NCI-H1092 treated with DMSO at 0.1 percent for 48 hours (cell line): Measurements from ENCODE around the gene PTPRN2.

Experiments used
- DNase-seq: peaks from one replicate; lab custom pipeline; 2025; lab: John Stamatoyannopoulos, UW

Gene PTPRN2

DNA sequence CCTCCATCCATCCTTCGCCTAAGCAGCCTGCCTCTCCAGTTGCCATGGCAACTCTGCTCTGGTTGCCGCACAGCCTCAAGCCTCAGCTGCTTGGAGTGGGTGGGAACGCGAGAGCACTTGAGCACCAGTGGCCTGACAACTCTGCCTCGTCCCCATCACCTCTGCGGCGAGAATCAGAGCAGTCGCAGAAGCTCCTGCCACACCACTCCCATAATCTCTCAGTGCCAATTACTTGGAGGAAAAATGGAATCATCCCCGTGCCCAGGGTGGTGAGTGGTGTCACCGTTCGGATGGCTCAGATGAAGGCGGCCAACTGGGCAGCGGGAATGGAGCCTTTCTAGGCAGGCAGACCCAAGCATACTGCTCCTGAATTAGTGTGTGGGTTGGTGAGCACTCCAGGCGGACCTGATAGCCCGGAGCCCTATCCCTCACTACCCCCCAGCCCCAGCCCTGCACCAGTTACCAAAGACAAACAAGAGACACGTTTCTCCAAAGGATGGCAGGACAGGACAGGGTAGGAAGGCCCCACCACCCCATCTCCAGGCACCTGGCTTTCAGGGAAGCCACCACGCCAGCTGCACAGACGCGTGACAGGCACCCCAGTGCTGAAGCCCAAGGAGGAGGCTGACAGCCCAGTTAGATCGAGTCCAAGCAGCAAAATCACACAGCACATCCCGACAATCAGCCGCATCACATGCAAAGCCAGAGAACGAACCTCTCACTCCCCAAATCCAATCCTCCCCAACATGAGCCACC is 335.4 kb downstream of the PTPRN2 start:
- no peak for DNase-seq

DNA sequence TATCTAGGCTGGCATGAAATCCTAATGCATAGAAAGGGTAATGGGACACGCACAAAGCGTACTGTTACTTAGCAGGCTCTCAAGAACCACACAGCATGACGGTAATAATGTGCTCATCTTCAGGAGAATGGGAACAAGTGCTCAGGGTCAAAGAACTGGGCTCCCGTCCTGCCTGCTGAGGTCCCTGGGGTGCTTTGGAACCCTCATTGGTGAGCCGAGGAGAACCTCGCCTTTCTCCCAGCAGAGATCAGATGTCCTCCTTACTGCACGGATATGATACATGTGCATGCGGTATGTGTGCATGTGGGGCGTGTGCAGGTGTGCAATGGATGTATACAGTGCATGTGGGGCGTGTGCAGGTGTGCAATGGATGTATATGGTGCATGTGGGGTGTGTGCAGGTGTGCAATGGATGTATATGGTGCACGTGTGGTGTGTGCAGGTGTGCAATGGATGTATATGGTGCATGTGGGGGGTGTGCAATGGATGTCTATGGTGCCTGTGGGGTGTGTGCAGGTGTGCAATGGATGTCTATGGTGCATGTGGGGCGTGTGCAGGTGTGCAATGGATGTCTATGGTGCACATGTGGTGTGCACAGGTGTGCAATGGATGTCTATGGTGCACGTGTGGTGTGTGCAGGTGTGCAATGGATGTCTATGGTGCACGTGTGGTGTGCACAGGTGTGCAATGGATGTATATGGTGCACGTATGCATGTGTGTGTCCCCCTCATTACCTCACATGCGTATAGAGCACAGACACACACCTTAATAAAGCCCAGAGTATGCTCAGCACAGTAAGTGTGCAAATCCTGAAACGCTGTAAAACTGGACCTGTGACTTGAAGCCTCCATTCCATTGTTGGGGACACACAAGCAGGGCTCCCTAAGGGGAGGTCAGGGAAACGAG is 336.3 kb downstream of the PTPRN2 start:
- DNase-seq, result no peak

DNA sequence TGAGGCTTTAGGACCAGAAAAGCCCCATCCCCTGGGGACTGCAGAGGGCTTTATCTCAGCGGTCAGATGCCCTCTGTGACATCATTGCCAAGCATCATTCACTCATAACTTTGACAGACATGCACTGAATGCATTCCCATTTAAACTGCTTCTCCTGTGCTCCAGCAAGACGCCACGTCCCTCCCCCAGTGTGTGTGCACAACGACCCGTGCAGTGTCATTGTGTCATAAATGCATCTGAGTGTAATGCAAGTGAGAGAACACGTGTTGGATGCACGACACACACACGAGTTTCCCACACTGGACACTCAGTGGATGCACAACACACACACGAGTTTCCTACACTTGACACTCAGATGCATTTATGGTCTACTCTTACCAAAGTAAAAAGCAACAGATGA is 337.9 kb downstream of the PTPRN2 start:
- DNase-seq, result no peak

DNA sequence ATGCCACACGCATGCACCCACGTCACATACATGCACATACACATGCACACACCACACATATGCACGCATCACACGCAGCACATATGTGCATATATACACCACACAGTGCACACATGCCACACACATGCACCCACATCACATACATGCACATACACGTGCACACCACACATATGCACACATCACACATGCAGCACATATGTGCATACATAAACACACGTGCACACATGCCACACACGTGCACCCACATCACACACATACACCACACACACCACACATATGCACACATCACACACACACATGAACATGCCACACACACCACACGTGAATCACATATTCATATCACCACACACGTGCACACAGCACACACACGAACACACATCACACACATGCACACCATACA is 338.8 kb downstream of the PTPRN2 start:
- no peak for DNase-seq

DNA sequence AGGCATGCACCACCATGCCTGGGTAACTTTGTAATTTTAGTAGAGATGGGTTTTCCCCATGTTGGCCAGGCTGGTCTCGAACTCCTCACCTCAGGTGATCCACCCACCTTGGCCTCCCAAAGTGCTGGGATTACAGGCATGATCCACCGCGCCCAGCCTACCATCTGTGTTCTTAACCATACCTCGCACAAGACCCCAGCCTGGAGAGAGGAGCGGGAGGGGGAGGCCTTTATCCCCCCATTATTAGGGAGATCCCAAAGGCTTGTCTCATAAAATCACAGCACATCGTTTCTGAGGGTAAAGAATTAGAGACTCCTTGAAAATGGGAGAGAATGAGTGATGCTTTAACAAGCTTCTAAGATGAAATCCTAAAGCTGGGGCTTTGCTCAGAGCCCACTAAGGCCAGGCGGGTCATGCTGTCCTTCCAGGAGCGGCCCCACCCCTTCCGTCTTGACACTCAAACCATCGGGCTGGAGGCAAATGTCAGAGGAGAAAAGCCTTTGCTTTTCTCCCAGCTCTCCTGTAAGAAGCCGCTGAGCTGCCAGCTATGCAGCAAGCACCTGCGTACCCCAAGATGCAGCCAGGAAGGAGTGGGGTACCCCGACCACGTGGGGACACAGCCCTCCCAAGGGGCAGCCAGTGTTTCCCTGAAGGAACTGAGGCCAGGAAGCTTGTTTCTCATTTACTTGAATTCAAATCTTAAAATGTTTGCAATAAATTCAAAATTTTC is 339.7 kb downstream of the PTPRN2 start:
- no peak for DNase-seq

DNA sequence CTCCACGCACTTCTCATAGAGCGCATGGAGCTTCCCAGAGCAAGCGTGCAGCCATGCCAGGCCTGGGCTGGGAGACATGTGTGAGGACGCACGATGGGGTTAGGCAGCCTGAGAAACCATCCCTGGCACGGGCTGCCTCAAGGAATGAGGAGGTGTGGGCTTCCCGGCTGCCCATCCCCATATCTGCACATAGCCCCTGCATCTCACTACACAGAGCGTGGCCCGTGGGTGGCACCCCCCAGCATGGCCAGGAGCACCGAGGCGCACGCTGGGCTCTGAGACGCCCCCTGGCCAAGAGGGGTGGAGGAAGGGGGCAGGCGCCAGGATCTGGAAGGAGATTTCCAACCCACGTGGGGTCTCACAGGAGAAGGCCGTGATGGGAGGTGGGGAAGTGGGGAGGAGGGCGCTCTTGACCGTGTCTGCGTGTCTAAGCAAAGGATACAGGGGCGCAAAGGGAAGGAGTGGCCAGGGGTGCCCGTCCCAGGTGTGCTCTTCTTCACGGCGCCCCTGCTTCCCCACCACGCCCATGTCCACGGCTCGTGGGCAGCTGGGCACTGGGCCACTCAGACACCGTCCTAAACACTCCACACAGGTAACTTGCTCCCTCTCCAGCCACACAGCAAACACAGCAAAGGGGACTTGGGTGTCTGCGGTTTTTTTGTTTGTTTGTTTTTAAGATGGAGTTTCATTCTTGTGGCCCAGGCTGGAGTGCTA is 340.5 kb downstream of the PTPRN2 start:
- DNase-seq, result no peak

DNA sequence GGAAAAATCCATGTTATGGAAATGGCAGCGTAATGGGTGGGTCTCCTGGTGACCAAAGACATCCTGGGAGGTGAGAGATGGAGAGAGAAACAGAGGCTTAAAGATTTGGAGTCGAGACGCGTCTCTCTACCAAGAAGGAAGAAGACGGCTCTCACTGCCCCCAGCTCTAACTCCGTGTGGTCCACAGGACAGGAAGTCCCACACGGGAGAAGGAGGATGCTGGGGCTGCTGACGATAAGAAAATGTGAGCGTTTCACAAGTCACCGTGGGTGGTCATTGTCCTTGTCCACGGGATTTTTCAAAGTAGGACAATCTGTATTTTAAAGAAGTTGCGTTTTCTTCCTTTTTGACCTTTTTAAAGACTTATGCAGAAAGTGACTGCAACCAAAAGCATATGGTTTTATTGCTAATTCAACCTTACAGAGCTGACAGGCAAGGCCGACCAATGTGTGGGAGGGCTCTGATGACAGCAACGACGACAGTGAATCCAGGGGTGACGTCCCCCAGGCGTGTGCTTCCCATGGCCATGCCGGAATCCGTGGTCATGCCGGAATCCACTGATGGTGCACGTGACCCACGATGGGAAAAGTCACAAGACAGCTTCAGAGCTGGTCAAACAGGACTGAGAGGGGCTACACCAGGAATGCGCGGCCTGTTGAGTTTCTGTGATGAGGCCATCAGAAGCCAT is 341.2 kb downstream of the PTPRN2 start:
- no peak for DNase-seq

DNA sequence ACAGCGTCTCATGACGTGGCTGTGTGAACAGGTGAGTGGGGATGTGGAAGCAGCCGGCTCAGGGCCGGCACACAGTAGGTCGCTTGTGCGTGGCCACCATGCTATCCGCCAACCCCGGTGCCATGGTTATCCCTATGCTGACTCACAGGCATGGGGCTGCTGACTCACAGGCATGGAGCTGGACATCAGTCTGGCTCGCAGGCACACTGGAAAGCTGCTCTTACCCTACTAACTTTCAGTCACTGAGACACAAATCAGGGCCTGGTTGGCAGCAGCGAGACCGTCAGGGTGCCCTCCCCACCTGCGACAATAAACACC is 341.9 kb downstream of the PTPRN2 start:
- DNase-seq, result no peak

DNA sequence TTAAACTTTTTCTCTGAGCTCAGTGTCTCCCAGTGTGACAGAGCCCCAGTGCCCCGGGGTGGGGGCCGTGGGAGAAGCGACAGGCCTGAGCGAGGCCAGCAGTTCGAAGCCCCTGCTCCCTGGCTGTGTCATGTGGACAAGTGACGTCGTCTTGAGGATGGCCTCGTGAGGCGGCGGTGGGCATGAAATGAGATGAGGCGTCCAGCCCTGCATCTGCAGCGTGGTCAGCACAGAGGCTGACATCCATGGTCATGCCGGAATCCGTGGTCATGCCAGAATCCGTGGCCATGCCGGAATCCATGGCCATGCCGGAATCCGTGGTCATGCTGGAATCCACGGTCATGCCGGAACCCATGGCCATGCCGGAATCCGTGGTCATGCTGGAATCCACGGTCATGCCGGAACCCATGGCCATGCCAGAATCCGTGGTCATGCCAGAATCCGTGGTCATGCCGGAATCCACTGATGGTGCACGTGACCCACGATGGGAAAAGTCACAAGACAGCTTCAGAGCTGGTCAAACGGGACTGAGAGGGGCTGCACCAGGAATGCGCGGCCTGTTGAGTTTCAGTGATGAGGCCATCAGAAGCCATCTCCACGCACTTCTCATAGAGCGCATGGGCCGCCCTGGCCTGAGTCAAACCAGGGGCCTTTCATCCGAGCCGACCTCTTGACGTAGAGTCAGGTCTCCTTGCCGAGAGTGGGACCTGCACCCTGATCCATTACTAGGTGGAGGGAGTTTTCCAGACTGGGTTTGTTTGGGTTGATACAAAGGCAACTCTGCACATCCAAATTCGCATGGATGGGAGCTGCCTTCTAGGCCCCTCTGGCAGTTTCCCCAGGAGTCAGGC is 342.5 kb downstream of the PTPRN2 start:
- no peak for DNase-seq

DNA sequence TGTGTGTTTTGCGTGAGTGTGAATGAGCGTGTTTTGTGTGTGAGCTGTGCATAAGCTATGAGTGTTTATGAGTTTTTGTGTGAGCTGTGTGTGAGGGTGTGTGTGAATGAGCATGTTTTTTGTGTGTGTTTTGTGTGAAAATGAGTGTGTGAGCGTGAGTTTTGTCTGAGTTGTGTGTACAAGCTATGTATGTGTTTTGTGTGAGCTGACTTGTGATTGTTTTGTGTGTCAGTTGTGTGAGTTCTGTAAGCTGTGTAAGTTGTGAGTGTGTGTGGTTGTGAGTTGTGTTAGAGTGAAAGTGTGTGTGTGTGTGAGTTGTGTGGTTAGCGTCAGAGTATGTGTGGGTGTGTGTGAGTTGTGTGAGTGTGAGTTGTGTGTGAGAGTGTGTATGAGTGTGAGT is 343.2 kb downstream of the PTPRN2 start:
- no peak for DNase-seq

DNA sequence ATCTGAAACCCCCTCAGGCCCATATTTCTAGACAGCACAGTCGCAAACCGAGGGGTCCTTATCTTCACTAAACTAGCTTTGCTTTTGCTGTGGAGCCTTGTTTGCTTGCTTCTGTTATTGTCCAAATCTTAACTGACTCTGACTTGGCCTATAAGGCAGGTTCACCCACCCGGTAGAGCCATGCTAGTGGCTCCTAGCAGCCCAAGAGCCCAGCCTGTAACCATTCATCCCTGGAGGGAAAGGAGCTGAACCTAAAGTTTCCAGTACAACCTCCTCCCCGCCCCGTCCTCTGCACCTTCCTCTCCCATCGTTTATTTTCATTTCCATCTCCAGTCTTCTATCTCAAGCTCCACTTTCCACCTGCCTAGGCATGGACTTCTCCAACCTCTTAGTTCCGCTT is 345.7 kb downstream of the PTPRN2 start:
- no peak for DNase-seq

DNA sequence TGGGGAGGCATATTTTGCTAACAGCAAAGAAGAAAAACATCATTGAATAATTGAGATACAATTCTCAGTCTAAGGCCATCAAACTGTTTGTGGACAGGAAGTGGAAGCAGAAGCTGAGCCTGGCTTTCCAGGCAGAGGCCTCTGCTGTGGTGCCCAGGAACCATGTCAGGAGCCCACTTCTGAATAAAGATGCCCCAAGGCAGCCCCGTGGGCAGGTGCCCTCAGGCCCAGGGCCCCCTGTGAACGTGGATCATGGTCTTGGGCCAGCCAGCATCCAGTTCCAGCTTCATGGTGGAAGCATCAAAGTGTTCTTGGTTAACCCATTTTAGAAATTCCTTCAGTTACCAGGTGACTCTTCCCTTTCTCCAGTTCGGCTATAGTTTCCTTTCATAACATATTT is 346.8 kb downstream of the PTPRN2 start:
- no peak for DNase-seq

DNA sequence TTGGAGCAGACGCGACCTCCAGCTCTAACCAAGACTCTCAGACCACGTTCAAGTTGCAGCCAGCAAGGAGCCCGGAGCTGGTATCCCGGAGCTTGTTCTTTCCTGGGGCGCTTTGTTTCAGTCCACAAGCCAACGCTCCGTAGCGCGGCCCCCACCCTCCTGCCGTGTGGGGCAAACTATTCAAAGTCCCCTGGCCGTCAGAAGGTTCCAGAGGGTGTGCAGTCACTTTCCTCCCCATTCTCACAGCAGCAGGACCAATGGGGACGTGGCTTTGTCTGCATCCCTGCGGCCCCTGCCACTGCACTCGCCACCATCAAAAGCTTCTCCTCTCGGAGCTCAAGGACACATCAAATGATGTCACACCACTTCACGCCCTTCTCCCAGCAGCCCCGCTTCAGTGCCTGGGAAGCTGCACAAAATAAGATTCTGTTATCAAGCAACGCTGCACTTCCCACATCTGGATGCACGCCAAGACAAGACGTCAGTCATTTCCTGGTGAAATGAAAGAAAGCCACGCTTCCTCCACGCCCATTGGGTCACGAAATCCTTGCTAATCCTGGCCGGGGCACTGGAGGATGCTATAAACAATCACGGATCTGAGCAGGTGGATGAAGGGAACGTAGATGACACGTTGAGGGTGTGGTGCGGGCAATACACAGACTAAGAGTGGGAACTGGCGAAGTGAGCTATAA is 348.2 kb downstream of the PTPRN2 start:
- DNase-seq, result peak; percentile 20

DNA sequence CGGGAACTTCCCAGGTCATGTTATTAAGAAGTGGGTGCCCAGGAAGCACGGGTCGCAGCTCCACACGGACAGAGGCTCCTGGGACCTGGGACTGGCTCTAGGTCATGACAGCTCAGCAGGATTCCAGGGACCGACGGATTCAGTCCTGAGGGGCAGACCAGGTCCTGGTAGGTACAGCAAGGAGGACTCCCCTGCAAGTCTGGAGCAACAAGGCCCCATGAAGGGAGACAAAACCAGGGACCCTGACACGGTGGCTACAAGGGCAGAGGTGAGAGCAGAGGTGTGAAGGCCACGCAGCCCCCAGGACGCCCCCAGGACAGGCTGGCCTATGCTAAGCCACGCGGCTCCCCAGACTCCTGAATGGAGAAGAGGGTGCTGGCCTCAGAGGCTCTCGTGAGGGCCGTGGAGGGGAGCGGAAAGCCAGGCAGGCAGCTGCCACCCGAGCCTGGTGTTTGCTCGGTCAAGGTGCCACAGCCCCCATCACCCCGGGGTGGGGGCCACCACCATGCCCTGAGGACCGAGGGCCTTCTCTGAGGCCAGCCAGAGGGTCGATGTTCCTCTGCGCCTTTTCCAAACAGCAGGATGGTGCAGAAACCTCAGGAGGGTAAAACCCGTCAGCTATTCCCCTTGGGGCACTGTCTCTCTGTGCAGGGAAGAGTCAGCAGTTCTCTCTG is 348.9 kb downstream of the PTPRN2 start:
- no peak for DNase-seq

DNA sequence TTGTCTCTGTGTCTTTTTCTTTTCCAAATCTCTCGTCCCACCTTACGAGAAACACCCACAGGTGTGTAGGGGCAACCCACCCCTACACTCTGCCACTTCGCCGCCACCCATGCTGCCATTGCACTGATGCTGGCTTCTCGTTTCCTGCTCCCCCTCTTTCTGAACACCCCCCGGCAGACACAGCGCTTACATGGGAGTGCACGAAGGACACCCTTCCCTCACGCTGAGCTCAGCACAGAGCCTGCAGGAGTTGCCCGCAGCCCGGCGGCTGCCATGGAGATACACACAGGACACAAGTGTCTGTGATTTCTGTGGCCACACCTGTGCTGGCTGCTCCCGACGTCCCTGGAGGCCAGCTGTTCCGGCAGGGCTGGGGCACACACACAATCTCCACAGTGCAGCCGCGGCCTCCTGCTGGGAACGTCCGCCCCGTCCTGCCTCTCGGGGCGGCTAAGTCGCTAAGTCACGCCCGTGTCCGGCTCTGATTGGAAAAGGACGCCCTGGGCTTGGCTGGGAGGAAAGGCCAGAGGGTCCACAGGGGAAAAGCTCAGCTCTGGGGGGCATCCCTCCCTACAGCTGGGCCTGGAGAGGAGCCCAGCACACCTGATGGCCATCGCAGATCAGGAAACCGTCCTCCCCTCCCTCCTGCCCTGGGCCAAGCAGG is 349.8 kb downstream of the PTPRN2 start:
- peak; percentile 15 for DNase-seq

DNA sequence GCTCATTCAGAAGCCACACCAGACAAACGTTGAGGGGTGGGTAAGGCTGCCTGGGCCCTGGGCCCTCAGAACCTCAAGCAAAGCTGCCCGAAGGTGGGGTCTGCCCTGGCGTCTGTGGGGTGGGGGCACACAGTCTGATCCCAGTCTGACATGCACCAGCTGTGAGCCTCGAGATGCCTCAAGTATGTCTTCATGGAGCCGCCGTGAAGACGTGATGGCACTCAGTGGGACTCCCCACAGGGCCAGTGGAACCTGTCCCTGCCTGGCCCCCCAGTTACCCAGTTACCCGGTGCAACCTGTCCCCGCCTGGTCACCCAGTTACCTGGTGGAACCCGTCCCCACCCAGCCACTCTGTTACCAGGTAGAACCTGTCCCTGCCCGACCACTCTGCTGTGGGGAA is 351.2 kb downstream of the PTPRN2 start:
- no peak for DNase-seq

DNA sequence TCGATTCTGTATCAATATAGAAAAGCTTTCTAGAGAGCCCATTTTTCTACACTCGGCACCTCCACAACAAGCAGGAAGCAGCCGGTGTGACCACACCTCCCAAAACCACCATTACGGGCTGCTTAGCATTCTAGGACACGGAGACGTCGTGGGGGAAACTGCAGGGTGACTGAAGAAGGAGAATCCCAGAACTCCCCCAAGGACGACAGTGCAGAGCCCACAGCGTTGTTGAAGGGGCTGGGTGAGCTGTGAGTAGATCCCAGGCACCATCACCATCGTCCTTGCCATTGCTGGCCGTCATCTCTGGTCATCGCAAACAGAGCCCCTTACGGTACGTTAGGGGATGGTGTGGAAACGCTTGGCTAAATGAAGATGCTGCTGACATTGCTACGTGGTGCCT is 351.8 kb downstream of the PTPRN2 start:
- no peak for DNase-seq

DNA sequence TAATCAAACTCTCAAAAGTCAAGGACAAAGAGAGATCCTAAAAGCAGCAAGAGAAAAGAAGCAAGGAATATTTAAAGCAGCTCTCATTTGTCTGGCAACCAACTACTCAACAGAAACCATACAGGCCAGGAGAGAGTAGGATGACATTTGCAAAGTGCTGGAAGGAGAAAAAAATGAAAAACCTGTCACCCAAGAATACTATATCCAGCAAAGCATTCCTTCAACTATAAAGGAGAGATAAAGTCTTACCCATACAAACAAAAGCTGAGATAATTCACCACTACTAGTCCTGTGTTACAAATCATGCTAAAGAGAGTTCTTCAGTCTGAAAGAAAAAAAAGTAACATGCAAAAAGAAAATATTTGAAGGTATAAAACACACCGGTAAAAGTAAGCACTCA is 357.7 kb downstream of the PTPRN2 start:
- no peak for DNase-seq

DNA sequence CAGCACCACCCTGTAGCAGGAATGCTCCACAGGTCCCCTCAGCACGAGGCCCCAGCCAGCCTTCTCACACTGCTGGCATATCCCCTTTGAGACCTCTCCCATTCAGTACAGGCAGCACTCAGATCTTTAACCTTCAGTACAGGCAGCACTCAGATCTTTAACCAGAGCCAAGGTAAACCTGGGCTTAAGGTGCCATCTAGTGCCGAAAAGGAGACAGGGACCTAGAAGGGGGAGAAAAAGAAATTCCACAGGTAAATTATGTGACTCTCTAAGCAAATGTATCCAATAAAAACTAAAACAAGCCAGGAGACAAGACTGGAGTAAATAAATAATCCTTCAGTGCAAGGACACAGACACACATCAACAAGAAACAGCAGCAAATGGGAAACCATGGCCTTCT is 358.6 kb downstream of the PTPRN2 start:
- DNase-seq, result no peak
